SK-N-MC (cell line): ENCODE measurements around the gene HTRA1.

Experiments
- EZH2 ChIP-seq: fragments of 200-600 bp; sonication (generic); IDR thresholded peaks from one replicate; pipeline ENCODE4 v1.6.1; 2017; ENCODE audit warnings: antibody characterized with exemption
- POLR2AphosphoS5 ChIP-seq: IDR thresholded peaks from 2 replicates; pipeline ENCODE4 v1.6.1; 2012; ENCODE audit warnings: mild to moderate bottlenecking, low read depth, low read length, borderline replicate concordance

GRCh38 chr10:122459561-122460273, 1.6 kb upstream of the HTRA1 start:
- TF ChIP-seq EZH2 (no peak), POLR2AphosphoS5 (no peak)
